Astrocyte of the cerebellum (primary cell): ENCODE data around the gene PCSK6.
"Not testable (repeated sequence)": the region's sequence is repeated elsewhere in the genome, so short reads cannot be mapped to it uniquely, and the experiment has no call there.

Source experiments
- DNase-seq: peaks from one replicate; pipeline ENCODE4 v3.0.0-alpha.2; 2011; ENCODE audit warnings: low read depth
- H3K4me3 ChIP-seq: 2 replicates; pipeline ENCODE4 v1.5.1; 2011; ENCODE audit warnings: mild to moderate bottlenecking, low read depth, low read length, moderate library complexity
- CTCF ChIP-seq: IDR thresholded peaks from 2 replicates; pipeline ENCODE4 v1.5.1; 2012; ENCODE audit warnings: low read length, low read depth, moderate library complexity, mild to moderate bottlenecking; ENCODE audit errors: missing control alignments
- in situ Hi-C: cut with HindIII; loops from 2 replicates; pipeline ENCODE4 v1.10.0; 2017; ENCODE audit warnings: low sequenced_read_pairs

PCSK6 gene

GRCh38 chr15:101456057-101456739, 33.3 kb downstream of the PCSK6 start:
- in situ Hi-C loops = no loop called here
- no peak for TF ChIP-seq CTCF
- H3K4me3 ChIP-seq = no peak overlapping the region
- DNase-seq = no peak

- no peak for DNase-seq
- in situ Hi-C loops = no loop called here
- no peak overlapping the region for H3K4me3 ChIP-seq
- TF ChIP-seq CTCF = no peak
Measured at GRCh38 chr15:101455291-101456025, 34.0 kb downstream of the PCSK6 start.

- H3K4me3 ChIP-seq, DNase-seq, in situ Hi-C loops: not testable (repeated sequence)
Measured at GRCh38 chr15:101454781-101455180, 34.7 kb downstream of the PCSK6 start.

- TF ChIP-seq CTCF = no peak
- in situ Hi-C loops = no loop called here
- H3K4me3 ChIP-seq = no peak overlapping the region
- no peak for DNase-seq
Measured at GRCh38 chr15:101454365-101454764, 35.1 kb downstream of the PCSK6 start.

GRCh38 chr15:101453123-101454120, 36.1 kb downstream of the PCSK6 start:
- H3K4me3 ChIP-seq = no peak overlapping the region
- TF ChIP-seq CTCF = no peak
- DNase-seq = no peak
- in situ Hi-C loops = no loop called here

- no peak overlapping the region for H3K4me3 ChIP-seq
- in situ Hi-C loops = no loop called here
- TF ChIP-seq CTCF = no peak
- DNase-seq = no peak
Measured at GRCh38 chr15:101452572-101452971, 36.9 kb downstream of the PCSK6 start.

GRCh38 chr15:101451846-101452245, 37.7 kb downstream of the PCSK6 start:
- no peak for DNase-seq
- no peak overlapping the region for H3K4me3 ChIP-seq
- TF ChIP-seq CTCF = no peak
- in situ Hi-C loops = no loop called here
